Tibial artery (tissue), 4 donors: ENCODE measurements around the gene MPND.

Experiments
- DNase-seq, 2 donors: peaks; one replicate each; pipeline ENCODE4 v3.0.0-alpha.2; 2019
- H3K27ac ChIP-seq, 2 donors: fragments of 200-600 bp; sonication (generic) in 1 of 2; 1 replicate in 1 of 2; 2 replicates in 1 of 2; pipeline ENCODE4 v1.5.1; 2018 to 2019; ENCODE audit warnings: mild to moderate bottlenecking in 1 of 2
- H3K27me3 ChIP-seq, 2 donors: fragments of 200-600 bp; sonication (generic) in 1 of 2; one replicate each; pipeline versions ENCODE4 v1.5.1 to v1.6.0; 2016 to 2019
- H3K36me3 ChIP-seq, 3 donors: fragments of 200-600 bp; sonication (generic) in 2 of 3; one replicate each; pipeline ENCODE4 v1.5.1; 2016 to 2019; ENCODE audit warnings: mild to moderate bottlenecking in 2 of 3
- H3K4me1 ChIP-seq, 4 donors: fragments of 200-600 bp; sonication (generic) in 2 of 4; 1 replicate in 3 of 4; 2 replicates in 1 of 4; pipeline ENCODE4 v1.5.1; 2016 to 2019
- H3K4me3 ChIP-seq, 2 donors: fragments of 200-600 bp; sonication (generic) in 1 of 2; 1 replicate in 1 of 2; 2 replicates in 1 of 2; pipeline ENCODE4 v1.5.1; 2018 to 2019; ENCODE audit warnings: mild to moderate bottlenecking in 2 of 2
- H3K9me3 ChIP-seq, 3 donors: fragments of 200-600 bp; sonication (generic) in 1 of 3; one replicate each; pipeline ENCODE4 v1.5.1; 2016 to 2019
- CTCF ChIP-seq, 2 experiments: fragments of 200-600 bp in 1 of 2; fragments of 450-650 bp in 1 of 2; IDR thresholded peaks; one replicate each; pipeline ENCODE4 v1.5.1; 2017 to 2019; ENCODE audit warnings: antibody characterized with exemption in 2 of 2, mild to moderate bottlenecking in 1 of 2, moderate library complexity in 1 of 2
- intact Hi-C: fragments of 100-400 bp; cut with DNase I; formaldehyde crosslinking; loops from one replicate; pipeline ENCODE4 v1.15.0; 2023; ENCODE audit warnings: low total_unique reads

Gene MPND

GRCh38 chr19:4362831-4363545 is 19.6 kb downstream of the MPND start:
- H3K4me1 ChIP-seq = peaks cover 0 to 7% (median 4%) of the 10 kb centered on the region in 4 donors
- H3K36me3 ChIP-seq = peaks cover 67 to 91% (median 83%) of the 10 kb centered on the region in 3 donors
- no peak for TF ChIP-seq CTCF (IDR thresholded peaks at IDR 0.05)
- H3K9me3 ChIP-seq = no peaks in the 10 kb centered on the region
- peak in 1 of 2 donors; percentile 58 for DNase-seq
- intact Hi-C loops = no loop called here
- no peaks in the 10 kb centered on the region for H3K27me3 ChIP-seq
- H3K4me3 ChIP-seq = no peak overlapping the region
- no peak overlapping the region for H3K27ac ChIP-seq

DNA sequence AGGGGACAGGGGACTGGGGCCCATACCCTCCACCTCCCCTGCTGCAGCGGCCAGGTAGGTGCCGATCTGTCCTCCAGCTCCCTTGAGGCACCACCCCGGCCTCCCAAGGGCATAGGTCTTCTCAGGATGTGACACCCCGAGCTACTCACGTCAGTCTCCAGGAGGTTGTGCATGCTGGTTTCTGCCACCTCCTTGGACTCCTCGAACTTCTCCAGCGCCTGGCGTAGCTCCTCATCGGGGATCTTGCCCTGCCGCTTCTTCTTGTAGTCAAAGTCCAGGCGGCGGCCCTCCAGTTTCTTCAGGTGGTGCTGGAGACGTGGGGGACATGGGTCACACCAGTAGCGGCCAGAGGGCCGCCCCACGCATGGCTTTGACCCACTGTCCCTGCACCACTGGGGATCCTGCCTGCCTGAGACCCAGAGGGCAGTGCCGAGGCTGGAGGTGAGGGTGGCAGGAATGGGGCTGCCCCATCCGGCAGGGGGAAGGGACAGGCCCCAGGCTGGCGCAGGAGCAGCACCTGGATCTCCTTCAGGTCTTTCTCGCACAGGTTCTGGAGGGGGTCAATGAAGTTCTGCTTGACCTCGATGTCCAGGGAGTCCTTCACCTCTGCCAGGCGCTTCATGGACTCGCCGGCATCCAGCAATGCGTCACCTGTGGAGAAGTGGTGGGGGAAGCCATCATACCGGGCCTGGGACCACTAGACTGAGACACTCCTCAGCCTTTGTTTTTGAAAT is 20.4 kb downstream of the MPND start:
- H3K27ac ChIP-seq = no peak overlapping the region
- no peaks in the 10 kb centered on the region for H3K9me3 ChIP-seq
- peaks cover 67 to 84% (median 83%) of the 10 kb centered on the region in 3 donors for H3K36me3 ChIP-seq
- DNase-seq = peak in 1 of 2 donors; percentile 63
- no peak overlapping the region for H3K4me3 ChIP-seq
- no peaks in the 10 kb centered on the region for H3K27me3 ChIP-seq
- intact Hi-C loops = no loop called here
- TF ChIP-seq CTCF (IDR thresholded peaks at IDR 0.05) = no peak
- H3K4me1 ChIP-seq = peaks cover 0 to 15% (median 11%) of the 10 kb centered on the region in 4 donors

DNA sequence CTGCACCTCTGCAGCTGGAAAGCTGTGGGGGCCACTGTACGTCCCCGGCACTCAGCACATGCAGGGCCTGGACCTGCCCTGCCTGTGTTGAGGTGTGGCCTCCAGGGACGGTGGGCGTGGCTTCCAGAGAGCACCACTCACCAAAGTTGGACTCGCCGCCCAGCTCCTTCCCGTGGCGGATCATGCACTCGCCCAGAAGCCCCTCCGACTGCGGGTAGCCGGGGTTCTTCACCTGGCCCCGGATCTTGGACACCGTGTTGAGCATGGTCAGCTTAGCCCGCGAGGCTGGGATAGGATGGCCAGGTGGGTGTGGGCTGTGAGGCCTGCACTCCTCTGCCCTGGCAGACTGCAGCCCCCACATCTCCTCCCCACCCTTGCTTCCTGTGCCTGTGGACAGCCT is 22.0 kb downstream of the MPND start:
- peak in 1 of 2 donors; percentile 63 for DNase-seq
- intact Hi-C loops = no loop called here

DNA sequence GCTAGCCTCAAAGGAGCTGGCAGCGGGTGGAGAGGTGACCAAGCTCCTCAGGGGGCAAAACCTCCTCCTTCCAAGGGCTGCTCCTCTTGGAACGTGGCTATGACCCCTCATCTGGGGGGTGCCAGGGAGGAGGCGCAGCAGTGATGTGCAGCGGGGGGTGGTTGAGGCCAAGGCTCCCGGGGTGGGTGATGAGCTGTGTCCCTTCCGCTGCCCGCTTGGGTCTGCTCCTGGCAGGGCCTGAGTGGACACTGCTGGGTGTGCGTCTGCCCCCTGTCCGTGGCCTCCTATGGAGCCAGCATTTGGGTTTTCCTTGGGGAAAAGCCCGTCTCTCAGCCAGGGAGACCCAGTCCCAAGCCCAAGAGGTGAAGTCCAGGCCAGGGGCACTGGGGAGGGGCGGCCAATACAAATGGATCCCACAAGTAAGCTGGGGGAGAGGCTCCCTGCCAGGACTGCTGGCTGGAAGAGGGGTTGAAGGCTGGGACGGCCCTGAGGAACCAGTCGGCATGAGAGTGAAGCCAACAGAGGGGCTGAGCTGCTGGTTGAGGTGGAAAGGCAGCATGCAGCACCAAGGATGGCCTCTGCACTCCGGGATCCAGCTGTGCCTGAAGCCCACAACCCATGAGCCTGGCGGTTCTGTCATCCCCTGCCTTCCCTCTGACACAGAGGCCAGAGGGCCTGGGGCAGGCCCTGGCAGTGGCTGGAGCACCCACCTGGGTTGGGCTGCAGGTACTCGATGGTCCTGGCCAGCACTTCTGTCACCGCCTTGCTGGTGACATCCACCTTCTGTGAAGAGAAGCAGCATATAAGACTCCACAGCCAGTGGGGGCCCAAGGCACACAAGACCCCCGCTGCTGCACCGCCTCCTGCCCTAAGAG is 22.7 kb downstream of the MPND start:
- Histone ChIP-seq H3K27ac (no peak overlapping the region), H3K36me3 (peaks cover 54 to 61% (median 61%) of the 10 kb centered on the region in 3 donors), H3K4me3 (no peak overlapping the region), H3K4me1 (peaks cover 0 to 37% (median 31%) of the 10 kb centered on the region in 4 donors), H3K9me3 (no peaks in the 10 kb centered on the region), H3K27me3 (no peaks in the 10 kb centered on the region)
- intact Hi-C loops = no loop called here
- no peak for TF ChIP-seq CTCF (IDR thresholded peaks at IDR 0.05)
- peak in 1 of 2 donors; percentile 61 for DNase-seq

More for the DNA sequence above, 22.0 kb downstream of the MPND start:
- TF ChIP-seq CTCF (IDR thresholded peaks at IDR 0.05) = no peak
- Histone ChIP-seq H3K36me3 (peaks cover 58 to 68% (median 67%) of the 10 kb centered on the region in 3 donors), H3K4me1 (peaks cover 0 to 31% (median 24%) of the 10 kb centered on the region in 4 donors), H3K4me3 (no peak overlapping the region), H3K27ac (no peak overlapping the region), H3K9me3 (no peaks in the 10 kb centered on the region), H3K27me3 (no peaks in the 10 kb centered on the region)

DNA sequence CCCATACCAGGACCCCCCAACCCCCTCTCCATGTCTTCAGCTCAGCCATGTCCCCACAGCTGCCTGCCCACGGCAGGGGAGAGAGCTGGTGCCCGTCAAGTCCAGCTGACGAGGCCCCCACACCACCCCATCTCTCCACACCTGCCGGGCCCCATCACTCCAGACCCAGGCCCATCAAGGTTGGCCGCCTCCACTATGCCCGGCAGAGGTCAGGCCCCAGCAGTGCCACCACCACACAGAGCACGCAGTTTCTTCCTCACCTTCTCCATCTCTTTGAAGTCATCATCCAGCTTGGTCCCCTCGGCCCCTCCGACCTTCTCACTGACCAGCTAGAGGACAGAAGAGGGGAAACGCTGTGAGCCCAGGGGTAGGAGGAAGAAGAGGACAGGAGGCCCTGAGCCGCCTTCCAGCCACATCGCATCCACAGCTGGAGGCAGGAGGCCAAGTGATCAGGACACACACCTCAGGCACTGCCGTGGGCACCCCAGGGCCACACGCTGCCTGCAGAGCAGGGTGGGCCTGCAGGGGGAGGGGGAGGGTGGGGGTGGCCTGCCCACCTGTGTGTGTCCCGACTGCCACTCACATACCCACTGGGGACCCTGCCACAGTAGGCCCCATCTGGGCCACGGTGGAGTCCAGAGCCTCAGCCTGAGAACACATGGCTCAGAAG is 23.4 kb downstream of the MPND start:
- H3K27ac ChIP-seq = no peak overlapping the region
- H3K27me3 ChIP-seq = no peaks in the 10 kb centered on the region
- intact Hi-C loops = no loop called here
- TF ChIP-seq CTCF (IDR thresholded peaks at IDR 0.05) = no peak
- H3K9me3 ChIP-seq = no peaks in the 10 kb centered on the region
- no peak for DNase-seq
- H3K4me3 ChIP-seq = no peak overlapping the region
- peaks cover 0 to 45% (median 38%) of the 10 kb centered on the region in 4 donors for H3K4me1 ChIP-seq
- H3K36me3 ChIP-seq = peaks cover 46 to 53% (median 53%) of the 10 kb centered on the region in 3 donors
